HepG2 (cell line): ENCODE measurements around the gene COQ5. TPM values are rescaled to one million over a fixed set of nuclear protein-coding genes. Genes with fewer than 3 reads are reported as not detected.
A peak's percentile ranks its signal among the peaks of the same experiment; 100 is the strongest.

Source experiments
- BRD4 ChIP-seq: sonication (generic); formaldehyde crosslinking; IDR thresholded peaks from 2 replicates; pipeline ENCODE4 v1.4.0; 2020; ENCODE audit warnings: missing genetic modification reagents
- ETV6 ChIP-seq: sonication (generic); formaldehyde crosslinking; conservative IDR thresholded peaks from 2 replicates; pipeline ENCODE4 v1.4.0; 2020; ENCODE audit warnings: missing genetic modification reagents
- JUND ChIP-seq: sonication (generic); formaldehyde crosslinking; IDR thresholded peaks from 2 replicates; pipeline ENCODE4 v1.8.0; 2022; ENCODE audit warnings: mild to moderate bottlenecking, missing genetic modification reagents
- MAZ ChIP-seq, 2 experiments: sonication (generic) in 1 of 2; formaldehyde crosslinking in 1 of 2; IDR thresholded peaks; 2 replicates each; pipeline versions ENCODE4 v1.5.0 to v1.6.1; 2012 to 2020; ENCODE audit warnings: low read depth in 2 of 2, mild to moderate bottlenecking in 2 of 2, borderline replicate concordance in 1 of 2, improper control_type of control experiment in 1 of 2, low read length in 1 of 2, missing genetic modification reagents in 1 of 2, moderate library complexity in 1 of 2
- MIXL1 ChIP-seq: IDR thresholded peaks from 2 replicates; pipeline ENCODE4 v1.6.1; 2016
- MTA3 ChIP-seq: sonication (generic); formaldehyde crosslinking; IDR thresholded peaks from 2 replicates; pipeline ENCODE4 v1.4.0; 2020; ENCODE audit warnings: missing genetic modification reagents
- NCOA5 ChIP-seq: sonication (generic); formaldehyde crosslinking; IDR thresholded peaks from 2 replicates; pipeline ENCODE4 v1.4.0; 2020; ENCODE audit warnings: missing genetic modification reagents
- NFE2 ChIP-seq: sonication (generic); formaldehyde crosslinking; IDR thresholded peaks from 2 replicates; pipeline ENCODE4 v1.4.0; 2020; ENCODE audit warnings: missing genetic modification reagents
- NR3C1 ChIP-seq: sonication (generic); formaldehyde crosslinking; IDR thresholded peaks from 2 replicates; pipeline ENCODE4 v1.4.0; 2020; ENCODE audit warnings: missing genetic modification reagents
- PCBP1 ChIP-seq: fragments of 200-400 bp; formaldehyde crosslinking; IDR thresholded peaks from 2 replicates; pipeline ENCODE4 v1.6.1; 2017; ENCODE audit warnings: mild to moderate bottlenecking, low read depth, low read length, borderline replicate concordance
- RELA ChIP-seq: sonication (generic); formaldehyde crosslinking; IDR thresholded peaks from 2 replicates; pipeline ENCODE4 v1.4.0; 2020; ENCODE audit warnings: missing genetic modification reagents
- RFX1 ChIP-seq: fragments of 450-650 bp; IDR thresholded peaks from 2 replicates; pipeline ENCODE4 v1.6.1; 2017
- RNF219 ChIP-seq: sonication (generic); formaldehyde crosslinking; IDR thresholded peaks from 2 replicates; pipeline ENCODE4 v1.5.0; 2020; ENCODE audit warnings: mild to moderate bottlenecking, missing genetic modification reagents
- SNAI1 ChIP-seq: sonication (generic); formaldehyde crosslinking; IDR thresholded peaks from 2 replicates; pipeline ENCODE4 v1.5.0; 2020; ENCODE audit warnings: mild to moderate bottlenecking, missing genetic modification reagents, borderline replicate concordance
- SOX13 ChIP-seq, 3 experiments: fragments of 450-650 bp in 1 of 3; sonication (generic) in 1 of 3; formaldehyde crosslinking in 1 of 3; IDR thresholded peaks in 2 of 3; conservative IDR thresholded peaks in 1 of 3; 2 replicates each; pipeline versions ENCODE4 v1.5.0 to v1.6.1; 2016 to 2020; ENCODE audit warnings: antibody characterized with exemption in 1 of 3, mild to moderate bottlenecking in 1 of 3, missing compliant biosample characterization in 1 of 3, missing genetic modification reagents in 1 of 3, moderate library complexity in 1 of 3
- SRF ChIP-seq: IDR thresholded peaks from 2 replicates; pipeline ENCODE4 v1.6.1; 2011; ENCODE audit warnings: mild to moderate bottlenecking, low read depth, low read length, moderate library complexity
- SRSF9 ChIP-seq: fragments of 200-400 bp; formaldehyde crosslinking; IDR thresholded peaks from 2 replicates; pipeline ENCODE4 v1.6.1; 2018; ENCODE audit warnings: borderline replicate concordance, mild to moderate bottlenecking, low read depth, low read length; ENCODE audit not compliant: insufficient read depth, poor library complexity, severe bottlenecking
- ZNF136 ChIP-seq: sonication (generic); formaldehyde crosslinking; IDR thresholded peaks from 2 replicates; pipeline ENCODE4 v1.8.1; 2022; ENCODE audit warnings: low read depth, mild to moderate bottlenecking, moderate library complexity, missing genetic modification reagents
- ZNF350 ChIP-seq: sonication (generic); formaldehyde crosslinking; IDR thresholded peaks from 2 replicates; pipeline ENCODE4 v1.4.0; 2020; ENCODE audit warnings: mild to moderate bottlenecking, low read depth, missing genetic modification reagents, borderline replicate concordance
- ZNF383 ChIP-seq: sonication (generic); formaldehyde crosslinking; IDR thresholded peaks from 2 replicates; pipeline ENCODE4 v1.4.0; 2020; ENCODE audit warnings: missing genetic modification reagents, mild to moderate bottlenecking, borderline replicate concordance
- ZNF569 ChIP-seq: sonication (generic); formaldehyde crosslinking; IDR thresholded peaks from 2 replicates; pipeline ENCODE4 v1.5.0; 2020; ENCODE audit warnings: mild to moderate bottlenecking, missing genetic modification reagents, moderate library complexity, borderline replicate concordance
- ZNF570 ChIP-seq: sonication (generic); formaldehyde crosslinking; IDR thresholded peaks from 2 replicates; pipeline ENCODE4 v1.4.0; 2020; ENCODE audit warnings: mild to moderate bottlenecking, missing genetic modification reagents, borderline replicate concordance
- ZNF766 ChIP-seq: sonication (generic); formaldehyde crosslinking; IDR thresholded peaks from 2 replicates; pipeline ENCODE4 v1.5.0; 2020; ENCODE audit warnings: missing genetic modification reagents, borderline replicate concordance
- ZNF780A ChIP-seq: sonication (generic); formaldehyde crosslinking; IDR thresholded peaks from 2 replicates; pipeline ENCODE4 v1.8.0; 2022; ENCODE audit warnings: mild to moderate bottlenecking, missing genetic modification reagents, moderate library complexity
- ZNF816 ChIP-seq: sonication (generic); formaldehyde crosslinking; IDR thresholded peaks from 2 replicates; pipeline ENCODE4 v1.8.0; 2022; ENCODE audit warnings: missing genetic modification reagents, mild to moderate bottlenecking, borderline replicate concordance
- ZNF879 ChIP-seq: sonication (generic); formaldehyde crosslinking; IDR thresholded peaks from 2 replicates; pipeline ENCODE4 v1.8.1; 2023; ENCODE audit warnings: missing genetic modification reagents
- ZUFSP ChIP-seq: sonication (generic); formaldehyde crosslinking; IDR thresholded peaks from 2 replicates; pipeline ENCODE4 v1.9.0; 2021; ENCODE audit warnings: missing genetic modification reagents, mild to moderate bottlenecking, borderline replicate concordance
- polyA plus RNA-seq, 8 experiments: library from polyadenylated mRNA; depleted of rRNA in 3 of 8; stranded (reverse) in 7 of 8; unstranded in 1 of 8; fragments of >200 nt; fragmentation: Illumina TruSeq in 4 of 8; extraction: Trizol in 4 of 8; gene quantifications; 2 replicates each; pipeline versions ENCODE4 v1.2.1 to v1.2.3, GENCODE V29; 2011 to 2016; ENCODE audit warnings: low read depth in 4 of 8, missing spikeins in 1 of 8, mixed read lengths in 1 of 8; ENCODE audit not compliant: insufficient read depth in 1 of 8
- total RNA-seq, 5 experiments: library from RNA; depleted of rRNA; stranded (reverse); fragments of >200 nt; fragmentation: Illumina TruSeq; extraction: Trizol; gene quantifications; 2 replicates each; pipeline ENCODE4 v1.2.3, GENCODE V29; 2016; ENCODE audit warnings: low read depth in 1 of 5

COQ5 gene
- total and polyA plus RNA-seq, 2 of the 13 experiments (the other 11 are each of a cell fraction or from before 2014, with no cell fraction given), result 36.4 to 41.5 TPM

- TF ChIP-seq ZNF136 (CRISPR knock-in tag) (peak; percentile 93), ZNF350 (CRISPR knock-in tag) (peak; percentile 41; the same call in 1 of the 2 replicates), MAZ (IDR thresholded peaks at IDR 0.05; ENCODE audit: borderline replicate concordance, low read depth, low read length) (0 out of 2 replicates have a peak, but pooled peaks have one; percentile 44), MAZ (CRISPR knock-in tag; IDR thresholded peaks at IDR 0.05; ENCODE audit: low read depth) (peak; percentile 88), MTA3 (no peak), BRD4 (CRISPR knock-in tag) (no peak), JUND (CRISPR knock-in tag) (no peak; the same call in 1 of the 2 replicates), NR3C1 (no peak), ZNF780A (CRISPR knock-in tag) (no peak), ZNF766 (CRISPR knock-in tag) (peak; percentile 75; the same call in 1 of the 2 replicates), ZNF383 (CRISPR knock-in tag) (no peak), PCBP1 (no peak), NFE2 (CRISPR knock-in tag) (no peak), RELA (CRISPR knock-in tag) (no peak), ZNF569 (CRISPR knock-in tag) (no peak), ZNF879 (no peak), RNF219 (CRISPR knock-in tag) (no peak), ZNF816 (CRISPR knock-in tag) (no peak), ZUFSP (CRISPR knock-in tag) (no peak), SNAI1 (CRISPR knock-in tag) (peak; percentile 86; the same call in 1 of the 2 replicates), SRF (no peak), ETV6 (no peak), SRSF9 (no peak), NCOA5 (CRISPR knock-in tag) (no peak), SOX13 (IDR thresholded peaks at IDR 0.05) (no peak), SOX13 (CRISPR knock-in tag; conservative IDR thresholded peaks at IDR 0.05 in 1 of 2, IDR thresholded peaks at IDR 0.05 in 1 of 2) (no peak; a peak in 1 of 4 replicates), RFX1 (no peak), MIXL1 (CRISPR knock-in tag) (peak; percentile 37; the same call in 1 of the 2 replicates), ZNF570 (CRISPR knock-in tag) (no peak)
Measured at GRCh38 chr12:120469450-120470149, 59.4 kb downstream of the COQ5 start, which contains the start of gene SRSF9 (continued).
